Measurements from ENCODE around the gene TBCC. TPM values are rescaled to one million over a fixed set of nuclear protein-coding genes. Genes with fewer than 3 reads are reported as not detected.

The TBCC gene
- total and polyA plus RNA-seq, 8 donors: 5.1 to 35.4 (median 9.1) TPM

- whole genome bisulfite sequencing, 2 donors: 86 to 90% methylated on average over 9 of the region's 9 CpGs
- no peak for TF ChIP-seq CTCF (IDR thresholded peaks at IDR 0.05)
- no peaks in the 10 kb centered on the region for H3K36me3 ChIP-seq
- FAIRE-seq (no peak), ATAC-seq (no peak), DNase-seq (no peak)
- H3K27me3 ChIP-seq: no peaks in the 10 kb centered on the region
- no peak overlapping the region for H3K27ac ChIP-seq
- no peak overlapping the region for H3K4me3 ChIP-seq
- intact Hi-C loops (cut with DNase I): no loop called here
- no peaks in the 10 kb centered on the region for H3K4me1 ChIP-seq
- no peaks in the 10 kb centered on the region for H3K9me3 ChIP-seq
Observed at GRCh38 chr6:42764911-42765648, 19.2 kb upstream of the TBCC start.

- no peak for ATAC-seq
- Histone ChIP-seq H3K9me3 (no peaks in the 10 kb centered on the region), H3K27me3 (no peaks in the 10 kb centered on the region), H3K4me1 (no peaks in the 10 kb centered on the region), H3K36me3 (no peaks in the 10 kb centered on the region), H3K4me3 (no peak overlapping the region), H3K27ac (no peak overlapping the region)
- no peak for TF ChIP-seq CTCF (IDR thresholded peaks at IDR 0.05)
- FAIRE-seq: no peak
- intact Hi-C loops (cut with DNase I): no loop called here
- DNase-seq: no peak
- 73 to 76% methylated on average over 3 of the region's 3 CpGs for WGBS, 2 donors
Observed at GRCh38 chr6:42762950-42763349, 17.0 kb upstream of the TBCC start.

GRCh38 chr6:42762426-42762859, 16.5 kb upstream of the TBCC start:
- H3K27ac ChIP-seq: no peak overlapping the region
- H3K36me3 ChIP-seq: no peaks in the 10 kb centered on the region
- TF ChIP-seq CTCF (IDR thresholded peaks at IDR 0.05): no peak
- ATAC-seq: no peak
- H3K4me1 ChIP-seq: no peaks in the 10 kb centered on the region
- WGBS, 2 donors: 89 to 92% methylated on average over 3 of the region's 3 CpGs
- no peak for DNase-seq
- intact Hi-C loops (cut with DNase I): no loop called here
- H3K4me3 ChIP-seq: no peak overlapping the region
- H3K9me3 ChIP-seq: no peaks in the 10 kb centered on the region
- FAIRE-seq: no peak
- H3K27me3 ChIP-seq: no peaks in the 10 kb centered on the region

- Histone ChIP-seq H3K27ac (no peak overlapping the region), H3K4me1 (no peaks in the 10 kb centered on the region), H3K27me3 (no peaks in the 10 kb centered on the region), H3K36me3 (no peaks in the 10 kb centered on the region), H3K4me3 (no peak overlapping the region), H3K9me3 (no peaks in the 10 kb centered on the region)
- ATAC-seq: no peak
- intact Hi-C loops (cut with DNase I): no loop called here
- FAIRE-seq: no peak
- DNase-seq: no peak
- WGBS, 2 donors: 82 to 87% methylated on average over 8 of the region's 8 CpGs
- TF ChIP-seq CTCF (IDR thresholded peaks at IDR 0.05): no peak
Observed at GRCh38 chr6:42761287-42762067, 15.6 kb upstream of the TBCC start.
